ENCODE data around the gene GDPD5.

GRCh38 chr11:75473684-75474083, 52.1 kb downstream of the GDPD5 start:
- TF ChIP-seq CTCF (IDR thresholded peaks at IDR 0.05) (no peak), POLR2A (IDR thresholded peaks at IDR 0.05) (no peak)

Data from uterus (tissue), 2 donors.